IPS-NIHi11 (cell line): Measurements from ENCODE around the gene ADCK2.
"Not testable (repeated sequence)": the region's sequence is repeated elsewhere in the genome, so short reads cannot be mapped to it uniquely, and the experiment has no call there.

Experiments used
- DNase-seq: peaks from one replicate; pipeline ENCODE4 v3.0.0; 2012; ENCODE audit warnings: mixed read lengths, low spot score

ADCK2 gene

DNA sequence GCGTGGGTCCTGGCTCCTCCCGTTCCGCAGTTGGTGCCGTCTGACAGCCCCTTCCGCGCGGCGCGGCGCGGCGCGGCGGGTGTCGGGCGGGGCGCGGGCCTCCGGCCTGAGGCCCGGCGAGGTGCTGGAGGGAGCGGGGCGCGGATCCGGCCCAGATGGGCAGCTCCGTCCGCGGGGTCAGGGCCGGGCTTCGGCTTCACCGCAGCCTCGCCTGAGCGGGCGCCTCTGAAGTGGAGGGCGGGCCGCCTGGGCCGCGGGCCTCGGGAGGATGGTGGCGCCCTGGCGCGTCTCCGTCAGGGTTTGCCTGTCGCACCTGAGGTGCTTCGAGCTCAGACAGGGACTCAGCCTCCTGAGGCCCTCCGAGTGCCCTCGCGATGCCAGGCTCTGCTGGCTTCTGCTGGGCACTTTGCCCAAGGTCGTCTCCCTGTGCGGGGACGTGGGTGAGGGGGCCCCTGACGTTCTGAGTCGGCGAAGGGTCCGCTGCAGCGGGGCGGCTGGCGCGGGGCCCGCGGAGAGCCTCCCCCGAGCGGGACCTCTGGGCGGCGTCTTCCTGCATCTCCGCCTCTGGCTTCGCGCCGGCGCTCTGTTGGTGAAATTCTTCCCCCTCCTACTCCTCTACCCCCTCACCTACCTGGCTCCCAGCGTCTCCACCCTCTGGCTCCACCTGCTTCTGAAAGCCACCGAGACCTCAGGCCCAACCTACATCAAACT is 473 bp downstream of the ADCK2 start:
- DNase-seq, result peak; percentile 81

DNA sequence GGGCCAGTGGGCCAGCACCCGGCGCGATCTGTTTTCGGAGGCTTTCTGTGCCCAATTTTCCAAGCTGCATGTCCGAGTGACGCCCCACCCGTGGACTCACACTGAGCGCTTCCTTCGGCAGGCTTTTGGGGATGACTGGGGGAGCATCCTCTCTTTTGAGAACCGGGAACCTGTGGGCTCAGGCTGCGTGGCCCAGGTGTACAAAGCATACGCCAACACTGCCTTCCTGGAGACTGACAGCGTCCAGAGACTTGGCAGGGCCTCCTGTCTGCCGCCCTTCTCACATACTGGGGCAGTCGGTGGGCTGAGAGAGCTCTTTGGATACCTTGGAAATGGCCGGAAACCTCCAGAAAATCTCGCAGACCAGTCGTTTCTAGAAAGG is 1.0 kb downstream of the ADCK2 start:
- no peak for DNase-seq

DNA sequence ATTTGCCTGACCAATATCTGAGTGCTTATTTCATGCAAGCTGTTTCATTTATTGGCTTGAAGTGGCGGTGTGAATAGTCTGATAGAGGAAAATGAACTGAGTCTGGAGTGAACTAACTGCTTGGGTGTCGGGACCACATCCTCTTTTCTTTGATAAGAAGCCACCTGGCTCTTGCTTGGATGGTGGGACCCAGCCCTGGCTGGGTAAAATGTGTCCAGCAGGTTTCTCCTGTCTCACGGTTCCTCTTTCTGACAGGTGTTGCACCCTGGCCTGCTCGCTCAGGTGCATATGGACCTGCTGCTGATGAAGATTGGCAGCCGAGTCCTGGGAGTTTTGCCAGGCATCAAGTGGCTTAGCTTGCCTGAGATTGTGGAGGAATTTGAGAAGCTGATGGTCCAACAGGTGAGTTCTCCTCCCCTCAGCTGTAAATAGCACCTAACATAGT is 1.6 kb downstream of the ADCK2 start:
- no peak for DNase-seq

DNA sequence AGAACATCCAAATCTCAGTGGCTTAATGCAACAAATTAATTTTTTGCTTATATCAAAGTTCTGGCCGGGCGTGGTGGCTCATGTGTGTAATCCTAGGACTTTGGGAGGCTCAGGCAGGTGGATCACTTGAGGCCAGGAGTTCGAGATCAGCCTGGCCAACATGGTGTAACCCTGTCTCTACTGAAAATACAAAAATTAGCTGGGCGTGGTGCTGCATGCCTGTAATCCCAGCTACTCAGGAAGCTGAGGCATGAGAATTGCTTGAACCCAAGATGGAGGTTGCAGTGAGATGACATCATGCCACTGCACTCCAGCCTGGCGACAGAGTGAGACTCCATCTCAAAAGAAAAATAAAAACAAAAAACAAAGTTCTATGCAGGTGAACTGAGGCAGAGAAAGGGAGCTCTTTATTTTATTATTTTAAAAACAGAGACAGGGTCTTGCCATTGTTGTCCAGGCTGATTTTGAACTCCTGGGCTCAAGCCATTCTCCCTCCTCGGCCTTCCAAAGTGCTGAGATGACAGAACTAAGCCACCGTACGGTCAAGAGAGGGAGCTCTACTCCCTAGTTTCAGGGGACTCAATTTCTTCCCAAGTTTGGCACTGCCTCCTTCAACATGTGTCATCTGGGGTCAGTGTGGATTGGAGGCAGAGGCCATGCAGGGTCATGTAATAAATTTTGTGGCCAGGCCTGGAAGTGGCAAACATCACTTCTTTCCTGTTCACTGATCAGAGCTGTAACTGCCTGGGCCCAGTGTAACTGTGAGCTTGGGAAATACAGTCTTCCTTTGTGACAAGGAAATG is 2.4 kb downstream of the ADCK2 start:
- peak; percentile 53 for DNase-seq

DNA sequence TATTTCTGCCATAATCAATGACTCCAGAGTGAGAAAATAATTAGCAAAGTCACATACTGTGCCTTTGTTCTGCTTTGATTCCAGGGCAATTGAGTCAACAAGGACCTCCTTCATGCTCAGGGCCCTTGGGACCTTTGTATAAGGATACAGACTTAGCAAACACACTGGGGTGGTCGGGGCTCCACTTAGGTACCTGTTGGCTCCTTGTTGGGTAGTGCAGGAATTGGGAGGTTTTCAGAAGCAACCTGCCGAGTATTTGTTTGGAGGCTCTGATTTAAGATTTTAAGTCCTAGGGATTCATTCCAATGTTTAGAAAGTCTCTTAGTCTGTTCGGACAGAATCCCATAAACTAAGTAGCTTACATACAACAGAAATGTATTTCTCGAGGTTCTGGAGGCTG is 3.0 kb downstream of the ADCK2 start:
- DNase-seq, result no peak

DNA sequence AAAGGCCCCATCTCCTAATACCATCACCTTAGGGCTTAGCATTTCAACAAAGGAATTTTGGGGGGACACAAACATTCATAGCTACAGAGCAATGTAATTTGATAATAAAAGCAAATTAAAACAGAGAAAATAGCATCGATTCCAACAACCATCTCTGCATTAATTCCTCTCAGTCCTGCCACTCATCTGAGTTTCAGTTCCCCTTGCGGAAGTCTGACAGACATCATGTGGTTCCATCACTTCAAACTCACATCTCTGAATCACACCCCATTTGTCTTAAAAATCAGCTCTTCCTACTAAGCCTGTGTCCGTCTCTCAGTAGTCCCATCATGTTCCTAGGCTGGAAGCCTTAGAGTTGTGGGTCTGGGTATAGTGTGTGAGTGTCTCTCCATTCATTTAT is 3.6 kb downstream of the ADCK2 start:
- DNase-seq, result no peak

DNA sequence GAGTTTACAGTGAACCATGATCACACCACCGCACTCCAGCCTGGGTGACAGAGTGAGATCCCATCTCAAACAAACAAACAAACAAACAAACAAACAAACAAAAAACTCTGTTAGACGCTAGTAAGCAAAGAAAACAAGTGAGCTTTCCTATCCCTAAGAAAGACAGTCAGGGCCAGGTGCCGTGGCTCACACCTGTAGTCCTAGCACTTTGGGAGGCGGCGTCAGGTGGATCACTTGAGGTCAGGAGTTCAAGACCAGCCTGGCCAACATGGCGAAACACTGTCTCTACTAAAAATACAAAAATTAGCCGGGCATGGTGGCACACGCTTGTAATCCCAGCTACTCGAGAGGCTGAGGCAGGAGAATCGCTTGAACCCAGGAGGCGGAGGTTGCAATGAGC is 4.2 kb downstream of the ADCK2 start:
- DNase-seq, result not testable (repeated sequence)

DNA sequence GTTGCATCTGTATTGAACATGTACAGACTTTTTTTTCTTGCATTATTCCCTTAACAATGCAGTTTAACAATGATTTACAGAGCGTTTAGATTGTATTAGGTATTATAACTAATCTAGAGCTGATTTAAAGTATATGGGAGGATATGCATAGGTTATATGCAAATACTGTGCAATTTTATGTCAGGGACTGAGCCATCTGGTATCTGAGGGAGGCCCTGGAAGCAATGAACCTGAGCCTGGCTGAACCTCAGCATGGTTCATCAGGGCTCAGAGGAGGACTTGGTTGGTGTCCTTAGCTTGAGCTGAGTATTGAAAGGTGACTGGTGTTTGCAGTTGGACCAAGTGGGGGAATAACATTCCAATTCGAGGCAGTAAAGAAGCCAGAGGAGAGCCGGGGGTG is 4.8 kb downstream of the ADCK2 start:
- no peak for DNase-seq

DNA sequence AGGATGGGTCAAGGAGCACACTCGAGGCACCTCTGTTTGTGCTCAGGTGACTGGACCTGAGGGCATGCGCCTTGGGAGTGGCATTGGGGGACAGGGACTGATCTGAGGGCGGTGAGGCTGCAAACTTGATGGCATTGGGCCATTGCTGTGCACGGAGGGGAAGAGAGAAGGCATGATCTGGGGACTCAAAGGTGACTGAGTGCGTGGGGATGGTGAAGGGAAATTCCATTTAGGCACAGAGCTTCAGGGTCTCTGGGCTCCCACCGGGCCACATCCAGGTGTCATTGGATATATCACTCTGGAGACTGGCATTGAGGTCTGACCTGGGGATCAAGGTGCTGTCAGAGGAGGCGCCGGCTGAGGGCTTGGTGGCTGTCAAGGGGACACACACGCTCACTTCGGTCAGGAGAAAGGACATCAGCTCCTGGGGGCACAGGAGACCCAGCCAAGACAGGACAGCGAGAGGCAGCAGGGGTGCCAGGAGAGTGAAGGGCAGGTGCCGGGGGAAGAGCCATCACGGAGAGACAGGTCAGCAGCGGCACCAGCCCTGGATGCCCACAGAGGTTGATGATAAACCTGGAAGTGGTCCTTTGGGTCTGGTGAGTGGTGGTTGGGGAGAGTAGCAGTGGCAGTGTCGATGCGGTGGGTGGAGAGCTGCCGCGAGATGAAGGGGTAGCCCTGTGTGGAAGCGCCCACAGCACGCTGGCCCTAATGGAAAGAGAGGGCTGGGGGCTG is 5.5 kb downstream of the ADCK2 start:
- DNase-seq, result no peak

DNA sequence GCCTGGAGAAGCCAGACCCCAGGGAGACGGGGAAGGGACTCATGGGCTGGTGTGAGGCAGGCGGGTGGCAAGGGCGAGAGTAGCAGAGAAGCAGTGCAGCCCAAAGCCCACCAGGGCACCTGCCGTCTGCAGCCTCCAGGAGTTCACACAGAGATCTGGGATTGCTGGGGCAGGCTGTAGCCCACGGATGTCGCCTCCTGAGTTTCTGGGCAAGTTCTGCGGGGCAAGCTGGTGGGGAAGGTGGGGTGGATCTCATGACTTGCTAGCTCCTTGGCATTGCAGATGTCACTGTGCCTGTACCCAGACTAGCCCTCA is 6.0 kb downstream of the ADCK2 start:
- DNase-seq, result no peak

DNA sequence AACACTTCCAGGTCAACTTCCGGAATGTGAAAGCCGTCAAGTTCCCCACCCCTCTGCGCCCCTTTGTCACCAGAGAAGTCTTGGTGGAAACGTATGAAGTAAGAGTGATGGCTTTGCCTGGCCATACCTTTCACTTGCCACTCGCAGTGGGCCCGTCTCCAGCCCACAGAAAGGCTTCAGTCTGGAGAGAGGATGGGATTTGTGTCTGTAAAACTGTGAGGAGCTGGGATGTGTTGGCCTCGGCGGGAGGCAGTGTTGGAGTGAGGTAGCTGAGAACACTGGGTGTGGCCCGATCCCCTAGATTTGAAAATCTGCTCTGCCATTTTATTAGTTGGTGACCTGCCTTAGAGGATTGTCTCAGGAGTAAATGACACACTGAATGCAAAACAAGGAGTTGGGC is 6.4 kb downstream of the ADCK2 start:
- DNase-seq, result no peak

DNA sequence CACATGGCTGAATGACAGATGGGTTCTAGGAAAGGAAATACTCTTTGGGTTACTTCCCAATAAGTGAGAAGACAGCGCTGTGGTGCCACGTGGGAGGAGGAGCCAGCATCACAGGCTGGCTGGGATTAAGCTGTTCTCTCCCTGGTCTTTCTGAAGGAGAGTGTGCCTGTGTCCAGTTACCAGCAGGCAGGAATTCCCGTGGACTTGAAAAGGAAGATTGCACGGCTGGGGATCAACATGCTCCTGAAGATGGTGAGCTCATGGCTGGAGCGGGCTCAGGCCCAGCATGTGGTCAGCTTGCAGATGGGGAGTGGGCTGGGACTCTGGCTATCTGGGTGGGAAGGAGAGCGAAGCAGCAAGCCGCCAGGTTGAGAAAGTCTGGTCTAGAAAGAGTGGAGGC is 8.1 kb downstream of the ADCK2 start:
- DNase-seq, result no peak

DNA sequence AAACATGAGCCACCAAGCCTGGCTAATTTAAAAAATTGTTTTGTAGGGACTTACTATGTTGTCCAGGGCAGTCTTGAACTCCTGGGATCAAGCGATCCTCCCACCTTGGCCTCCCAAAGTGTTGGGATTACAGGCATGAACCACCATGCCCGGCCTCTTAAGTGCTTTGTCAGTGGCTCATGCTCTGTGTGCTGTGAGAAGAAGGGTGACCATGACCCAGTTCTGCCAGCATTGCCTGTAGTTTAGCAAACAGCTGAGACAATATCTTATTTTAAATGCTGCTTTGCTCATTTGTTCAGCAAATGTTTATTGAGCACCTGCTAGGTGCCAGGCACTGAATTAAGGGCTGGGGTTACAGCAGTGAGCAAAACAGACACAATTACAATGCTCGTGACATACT is 9.0 kb downstream of the ADCK2 start:
- no peak for DNase-seq

DNA sequence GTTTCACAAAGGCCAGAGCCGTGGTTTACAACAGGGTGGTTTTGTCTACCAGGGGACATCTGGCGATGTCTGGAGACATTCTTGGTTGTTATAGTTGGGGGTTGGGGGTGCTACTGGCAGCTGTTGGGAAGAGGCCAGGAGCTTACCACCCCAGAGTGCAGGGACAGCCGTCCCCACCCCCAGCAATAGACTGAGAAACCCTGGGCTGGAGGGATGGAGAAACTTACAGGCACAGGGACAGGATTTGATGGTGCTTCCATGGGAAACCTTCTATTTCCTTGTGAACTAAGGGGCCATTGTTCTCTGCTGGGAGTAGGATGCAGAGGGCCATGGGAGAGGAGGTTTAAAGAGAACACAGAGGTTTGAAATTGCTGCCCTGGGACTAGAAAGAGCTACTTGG is 10.9 kb downstream of the ADCK2 start:
- no peak for DNase-seq

DNA sequence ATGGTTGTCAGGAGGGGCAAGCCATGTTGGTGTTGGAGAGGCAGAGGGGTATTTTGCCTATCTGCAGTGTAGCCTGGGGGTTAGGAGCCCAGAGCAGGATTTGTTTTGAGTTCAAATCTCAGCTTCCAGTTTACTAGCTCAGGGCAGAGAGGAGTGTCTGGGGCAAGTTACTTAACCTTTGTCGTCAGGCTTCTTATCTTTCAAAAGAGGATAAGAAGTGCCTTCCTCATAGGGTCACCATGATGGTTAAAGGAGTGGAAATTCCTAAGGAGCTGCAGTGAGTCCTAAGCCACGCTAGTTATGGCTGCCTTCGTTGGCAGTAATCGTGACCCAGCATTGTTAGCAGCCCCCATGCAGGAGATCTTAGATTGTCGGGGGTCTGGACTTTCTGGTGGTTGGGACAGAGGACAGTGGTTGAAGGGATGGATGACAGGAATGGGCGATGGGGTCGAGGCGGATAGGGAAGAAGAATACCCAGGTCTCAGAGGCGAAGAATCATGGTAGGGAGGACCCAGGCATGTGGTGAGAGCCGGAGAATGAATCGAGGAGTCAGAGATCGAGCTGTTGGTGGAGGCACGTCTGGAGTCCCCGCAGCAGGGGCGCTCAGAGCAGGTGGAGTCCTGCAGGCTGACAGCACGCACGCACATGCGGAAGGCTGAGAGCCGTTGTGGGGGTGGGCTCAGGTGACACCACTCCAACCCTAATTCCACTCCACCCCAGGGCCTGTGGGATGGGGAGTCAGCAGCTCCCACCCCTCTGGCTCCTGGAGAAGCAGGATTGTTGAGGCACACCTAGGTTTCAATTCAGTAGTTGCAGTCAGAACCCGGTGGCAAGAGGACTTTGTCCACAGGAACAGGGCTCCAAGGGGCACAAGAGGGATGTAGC is 11.6 kb downstream of the ADCK2 start:
- no peak for DNase-seq

DNA sequence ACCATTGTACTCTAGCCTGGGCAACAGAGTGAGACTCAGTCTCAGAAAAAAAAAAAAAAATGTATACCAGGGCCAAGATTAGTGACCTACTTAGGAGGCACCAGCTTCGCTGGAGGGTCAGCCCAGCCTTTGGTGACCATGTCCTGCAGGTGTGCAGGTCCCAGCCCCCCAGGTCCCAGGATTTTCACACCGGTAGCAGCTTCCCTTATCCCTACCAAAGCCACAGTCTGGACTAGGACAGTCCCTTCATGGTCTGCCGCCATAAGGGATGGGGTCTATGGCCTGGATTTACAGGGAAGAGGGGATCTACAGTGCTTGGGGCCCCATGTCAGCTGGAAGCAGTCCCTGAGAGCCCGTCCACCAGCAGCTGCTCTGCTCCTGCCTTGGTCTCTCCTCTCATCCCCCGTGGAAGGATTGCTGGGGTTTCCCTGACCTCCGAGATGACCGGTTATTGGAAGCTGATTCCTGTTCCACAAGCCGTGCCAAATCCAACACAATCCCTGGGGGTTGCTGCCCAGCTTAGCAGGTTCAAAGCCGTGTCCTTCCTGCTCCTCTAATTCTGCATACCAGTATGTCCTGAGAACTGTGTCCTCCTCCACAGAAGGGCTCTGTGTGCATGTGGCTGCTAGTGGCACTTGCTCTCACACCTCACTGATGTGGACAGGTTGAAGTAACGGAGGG is 12.8 kb downstream of the ADCK2 start:
- DNase-seq, result no peak

DNA sequence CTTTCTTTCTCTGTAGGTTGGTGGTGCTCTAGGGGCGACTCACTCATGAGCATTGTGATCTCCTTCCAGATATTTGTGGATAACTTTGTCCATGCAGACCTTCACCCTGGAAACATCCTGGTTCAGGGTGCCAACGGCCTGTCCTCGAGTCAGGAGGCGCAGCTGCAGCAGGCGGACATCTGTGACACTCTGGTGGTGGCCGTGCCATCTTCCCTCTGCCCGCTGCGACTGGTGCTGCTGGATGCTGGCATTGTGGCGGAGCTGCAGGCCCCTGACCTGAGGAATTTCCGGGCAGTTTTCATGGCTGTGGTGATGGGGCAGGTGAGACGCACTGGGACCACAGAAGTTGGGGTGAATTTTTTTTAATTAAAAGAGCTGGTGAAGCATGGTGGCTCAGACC is 14.2 kb downstream of the ADCK2 start:
- DNase-seq, result no peak

DNA sequence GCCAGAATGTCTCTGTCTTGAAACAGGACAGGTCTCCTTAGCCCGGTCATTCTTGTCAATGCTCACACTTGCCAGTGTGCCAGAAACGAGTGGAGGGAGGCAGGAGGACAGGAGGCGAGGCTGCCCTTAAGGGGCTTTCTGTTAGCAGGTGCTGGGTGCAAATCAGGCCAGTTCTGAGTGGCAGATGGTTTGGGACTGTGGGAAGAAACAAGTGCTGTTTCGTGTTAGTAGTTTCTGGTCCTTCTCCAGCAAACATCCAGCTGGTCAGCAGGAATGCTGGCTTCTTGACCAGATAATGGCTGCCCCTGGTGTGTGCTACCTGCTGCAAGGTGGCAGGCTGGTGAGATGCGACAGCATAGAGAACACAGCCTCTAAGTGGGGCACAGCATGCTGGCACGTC is 15.6 kb downstream of the ADCK2 start:
- no peak for DNase-seq

DNA sequence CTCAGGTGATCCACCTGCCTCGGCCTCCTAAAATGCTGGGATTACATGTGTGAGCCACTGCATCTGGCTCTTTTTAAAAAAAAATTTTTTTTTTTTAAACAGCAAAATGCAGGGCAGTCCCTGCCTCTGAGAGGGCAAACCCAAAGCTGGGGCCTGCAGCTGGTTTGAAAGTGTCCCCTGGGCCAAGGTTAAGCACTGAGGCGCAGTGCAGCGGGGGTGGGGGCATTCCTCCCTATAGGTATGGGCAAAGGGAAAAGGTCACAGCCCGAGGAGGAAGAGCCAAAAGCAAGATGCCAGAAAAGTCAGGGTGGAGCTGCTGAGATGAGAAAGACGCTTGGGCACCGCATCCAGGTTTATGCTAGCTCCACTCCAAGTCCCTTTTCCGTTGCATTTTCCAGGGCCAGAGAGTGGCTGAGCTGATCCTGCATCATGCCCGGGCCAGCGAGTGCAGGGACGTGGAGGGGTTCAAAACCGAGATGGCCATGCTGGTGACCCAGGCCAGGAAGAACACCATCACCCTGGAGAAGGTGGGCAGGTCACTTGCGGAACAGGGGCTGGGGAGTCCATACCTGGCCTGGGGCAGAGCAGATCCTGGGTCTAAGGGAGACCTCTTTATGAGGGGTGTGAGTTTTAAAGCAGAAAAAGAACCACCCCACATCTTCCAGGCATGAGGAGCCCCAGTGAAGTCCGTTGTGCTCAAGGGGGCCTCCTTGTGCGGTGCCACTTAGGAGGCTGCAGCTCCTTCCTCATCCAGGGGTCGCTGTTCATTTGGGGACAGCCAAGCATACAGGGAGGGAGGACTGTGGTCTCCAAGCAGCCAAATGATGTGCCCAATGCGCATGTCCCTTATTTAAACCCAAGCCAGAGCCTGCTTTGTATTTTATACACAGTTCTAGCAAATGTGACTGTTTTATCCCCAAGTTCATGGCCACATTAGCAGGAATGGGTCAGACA is 16.7 kb downstream of the ADCK2 start:
- no peak for DNase-seq

DNA sequence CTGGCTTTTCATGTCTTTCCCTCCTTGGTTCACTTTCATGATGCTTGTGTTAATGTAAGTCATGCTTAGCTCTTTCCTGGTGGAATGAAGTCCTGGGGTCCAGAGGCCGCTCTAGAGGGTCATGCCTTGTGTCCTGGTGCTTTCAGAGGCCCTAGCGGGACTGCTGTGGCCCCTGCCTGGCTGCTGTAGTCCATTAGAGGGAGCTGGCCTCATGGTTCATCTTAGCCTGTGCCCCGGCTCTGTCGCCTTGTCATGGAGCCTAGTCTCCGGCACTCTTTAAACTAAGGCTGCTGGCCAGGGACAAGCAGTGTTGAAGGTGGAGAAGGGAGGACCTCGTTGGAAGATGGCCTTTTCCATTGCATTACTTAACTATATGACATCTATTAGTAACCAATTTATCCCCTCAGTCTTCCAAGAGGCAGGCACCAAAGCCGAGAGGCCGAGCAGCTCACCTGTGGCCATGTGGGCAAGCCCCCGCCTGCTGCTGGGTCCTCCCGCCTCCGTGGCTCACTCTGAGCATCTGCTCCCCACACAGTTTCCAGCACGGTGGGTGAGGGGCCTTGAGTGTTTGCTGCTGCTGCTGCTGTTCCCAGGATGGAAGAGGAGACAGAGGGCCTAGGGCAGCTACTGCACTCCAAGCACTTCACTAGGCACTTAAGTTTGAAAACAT is 18.8 kb downstream of the ADCK2 start:
- no peak for DNase-seq
